Measurements from ENCODE around the gene MCM9.

MCM9 gene

DNA sequence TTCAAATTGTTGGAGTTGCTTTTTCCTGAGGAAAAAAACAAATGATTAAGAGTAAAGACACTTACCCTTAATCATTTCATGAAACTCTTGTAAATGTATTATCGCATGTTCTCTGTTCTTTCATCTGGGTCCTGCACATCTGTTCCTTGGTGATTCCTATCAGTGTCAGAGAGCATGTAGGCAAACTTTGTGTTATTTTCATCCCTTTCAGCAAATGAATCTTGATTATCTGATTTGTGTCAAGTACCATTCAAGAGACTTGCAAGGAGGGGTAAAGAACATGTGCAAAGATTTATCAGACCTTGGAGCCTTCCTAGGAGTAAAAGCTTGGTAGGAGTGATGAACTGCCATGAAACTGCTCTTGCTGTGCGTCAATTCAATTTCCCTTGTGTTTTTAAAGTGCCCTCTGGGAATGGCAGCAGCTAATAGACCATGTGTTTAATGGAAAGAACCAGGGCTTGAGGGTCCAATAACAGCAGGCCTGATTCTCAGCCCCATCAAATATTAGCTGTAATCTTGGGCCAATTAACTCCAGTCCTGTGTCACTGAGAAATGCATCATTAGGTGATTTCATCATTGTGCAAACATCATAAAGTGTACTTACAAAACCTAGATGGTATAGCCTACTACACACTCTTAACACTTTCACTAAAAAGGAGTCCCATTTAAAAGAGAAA lies 164.7 kb downstream of the MCM9 start:
- H3K4me1 ChIP-seq (ENCODE audit: control insufficient read depth, insufficient read depth, low read length) = no peaks in the 10 kb centered on the region
- CTCF ChIA-PET = interaction anchor here (0.6 to 1.5 kb wide), 3 partner anchors 9 to 1454 kb away, joined by 3 to 4 read pairs (median 3); no protein-coding TSS in a partner anchor
- TF ChIP-seq ZNF571 (tag by site-specific recombination; IDR thresholded peaks at IDR 0.05) = no peak
- TF ChIP-seq SP7 (tag by site-specific recombination; IDR thresholded peaks at IDR 0.05) = peak; percentile 20; the same call in 1 of the 2 replicates
- TF ChIP-seq ZNF133 (tag by site-specific recombination; IDR thresholded peaks at IDR 0.05) = no peak
- TF ChIP-seq OVOL3 (tag by site-specific recombination; IDR thresholded peaks at IDR 0.05) = no peak
- TF ChIP-seq BCL11A (tag by site-specific recombination; IDR thresholded peaks at IDR 0.05; ENCODE audit: low read depth) = 0 out of 2 replicates have a peak, but pooled peaks have one; percentile 29
- TF ChIP-seq, protein P1, sequence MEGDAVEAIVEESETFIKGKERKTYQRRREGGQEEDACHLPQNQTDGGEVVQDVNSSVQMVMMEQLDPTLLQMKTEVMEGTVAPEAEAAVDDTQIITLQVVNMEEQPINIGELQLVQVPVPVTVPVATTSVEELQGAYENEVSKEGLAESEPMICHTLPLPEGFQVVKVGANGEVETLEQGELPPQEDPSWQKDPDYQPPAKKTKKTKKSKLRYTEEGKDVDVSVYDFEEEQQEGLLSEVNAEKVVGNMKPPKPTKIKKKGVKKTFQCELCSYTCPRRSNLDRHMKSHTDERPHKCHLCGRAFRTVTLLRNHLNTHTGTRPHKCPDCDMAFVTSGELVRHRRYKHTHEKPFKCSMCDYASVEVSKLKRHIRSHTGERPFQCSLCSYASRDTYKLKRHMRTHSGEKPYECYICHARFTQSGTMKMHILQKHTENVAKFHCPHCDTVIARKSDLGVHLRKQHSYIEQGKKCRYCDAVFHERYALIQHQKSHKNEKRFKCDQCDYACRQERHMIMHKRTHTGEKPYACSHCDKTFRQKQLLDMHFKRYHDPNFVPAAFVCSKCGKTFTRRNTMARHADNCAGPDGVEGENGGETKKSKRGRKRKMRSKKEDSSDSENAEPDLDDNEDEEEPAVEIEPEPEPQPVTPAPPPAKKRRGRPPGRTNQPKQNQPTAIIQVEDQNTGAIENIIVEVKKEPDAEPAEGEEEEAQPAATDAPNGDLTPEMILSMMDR (tag by site-specific recombination; IDR thresholded peaks at IDR 0.05) = no peak
- TF ChIP-seq MEIS1 (CRISPR knock-in tag; IDR thresholded peaks at IDR 0.05; ENCODE audit: borderline replicate concordance) = no peak
- no peak for TF ChIP-seq KLF8 (tag by site-specific recombination; IDR thresholded peaks at IDR 0.05)
- TF ChIP-seq INSM2 (tag by site-specific recombination; IDR thresholded peaks at IDR 0.05) = peak; percentile 81
- no peak for TF ChIP-seq ZNF274 (IDR thresholded peaks at IDR 0.05; ENCODE audit: low read length)
- no peak for TF ChIP-seq ZNF274 (tag by site-specific recombination; IDR thresholded peaks at IDR 0.05; ENCODE audit: borderline replicate concordance)
- TF ChIP-seq GLIS2 (tag by site-specific recombination; IDR thresholded peaks at IDR 0.05) = no peak
- no peak for TF ChIP-seq ZNF501 (tag by site-specific recombination; IDR thresholded peaks at IDR 0.05)
- TF ChIP-seq BCL11B (tag by site-specific recombination; IDR thresholded peaks at IDR 0.05; ENCODE audit: low read depth) = no peak
- TF ChIP-seq, protein P2, sequence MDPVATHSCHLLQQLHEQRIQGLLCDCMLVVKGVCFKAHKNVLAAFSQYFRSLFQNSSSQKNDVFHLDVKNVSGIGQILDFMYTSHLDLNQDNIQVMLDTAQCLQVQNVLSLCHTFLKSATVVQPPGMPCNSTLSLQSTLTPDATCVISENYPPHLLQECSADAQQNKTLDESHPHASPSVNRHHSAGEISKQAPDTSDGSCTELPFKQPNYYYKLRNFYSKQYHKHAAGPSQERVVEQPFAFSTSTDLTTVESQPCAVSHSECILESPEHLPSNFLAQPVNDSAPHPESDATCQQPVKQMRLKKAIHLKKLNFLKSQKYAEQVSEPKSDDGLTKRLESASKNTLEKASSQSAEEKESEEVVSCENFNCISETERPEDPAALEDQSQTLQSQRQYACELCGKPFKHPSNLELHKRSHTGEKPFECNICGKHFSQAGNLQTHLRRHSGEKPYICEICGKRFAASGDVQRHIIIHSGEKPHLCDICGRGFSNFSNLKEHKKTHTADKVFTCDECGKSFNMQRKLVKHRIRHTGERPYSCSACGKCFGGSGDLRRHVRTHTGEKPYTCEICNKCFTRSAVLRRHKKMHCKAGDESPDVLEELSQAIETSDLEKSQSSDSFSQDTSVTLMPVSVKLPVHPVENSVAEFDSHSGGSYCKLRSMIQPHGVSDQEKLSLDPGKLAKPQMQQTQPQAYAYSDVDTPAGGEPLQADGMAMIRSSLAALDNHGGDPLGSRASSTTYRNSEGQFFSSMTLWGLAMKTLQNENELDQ (tag by site-specific recombination; IDR thresholded peaks at IDR 0.05; ENCODE audit: low read depth) = no peak
- TF ChIP-seq ZNF394 (tag by site-specific recombination; IDR thresholded peaks at IDR 0.05; ENCODE audit: borderline replicate concordance) = no peak
- no peak for TF ChIP-seq ZNF624 (tag by site-specific recombination; IDR thresholded peaks at IDR 0.05)
- no peak for TF ChIP-seq ZNF585B (tag by site-specific recombination; IDR thresholded peaks at IDR 0.05)
- no peak for TF ChIP-seq ZNF610 (tag by site-specific recombination; IDR thresholded peaks at IDR 0.05; ENCODE audit: borderline replicate concordance)
- no peak for TF ChIP-seq ZNF777 (tag by site-specific recombination; IDR thresholded peaks at IDR 0.05; ENCODE audit: borderline replicate concordance)
- no peak for TF ChIP-seq ZNF580 (tag by site-specific recombination; IDR thresholded peaks at IDR 0.05)
- TF ChIP-seq ZNF549 (tag by site-specific recombination; IDR thresholded peaks at IDR 0.05) = no peak
- peak; percentile 80 for TF ChIP-seq TSHZ1 (tag by site-specific recombination; IDR thresholded peaks at IDR 0.05; ENCODE audit: borderline replicate concordance)
- TF ChIP-seq ZNF37A (tag by site-specific recombination; IDR thresholded peaks at IDR 0.05) = no peak
- TF ChIP-seq GLI4 (tag by site-specific recombination; IDR thresholded peaks at IDR 0.05) = no peak
- no peak for TF ChIP-seq GLI2 (tag by site-specific recombination; IDR thresholded peaks at IDR 0.05; ENCODE audit: borderline replicate concordance, low read depth)
- no peak for TF ChIP-seq PRDM1 (tag by site-specific recombination; IDR thresholded peaks at IDR 0.05)
- no peak for TF ChIP-seq ZNF112 (tag by site-specific recombination; IDR thresholded peaks at IDR 0.05)
- peak; percentile 66 for TF ChIP-seq ZNF366 (tag by site-specific recombination; conservative IDR thresholded peaks at IDR 0.05)
- TF ChIP-seq ZNF155 (tag by site-specific recombination; IDR thresholded peaks at IDR 0.05) = no peak

More for the DNA sequence above, 164.7 kb downstream of the MCM9 start:
- POLR2A ChIA-PET = no interaction called here
- no peaks in the 10 kb centered on the region for H3K36me3 ChIP-seq (ENCODE audit: control insufficient read depth in 2 of 2, insufficient read depth in 1 of 2, low read length in 2 of 2)
- no peak overlapping the region for H3K27ac ChIP-seq (ENCODE audit: extremely low read depth, low read depth, low read length)
- H3K4me3 ChIP-seq (ENCODE audit: low read depth, low read length) = no peak overlapping the region
- H3K9me3 ChIP-seq (ENCODE audit: control insufficient read depth, insufficient read depth, low read depth, low read length) = no peaks in the 10 kb centered on the region
